ENCODE measurements around the gene CFAP70.

Gene CFAP70

DNA sequence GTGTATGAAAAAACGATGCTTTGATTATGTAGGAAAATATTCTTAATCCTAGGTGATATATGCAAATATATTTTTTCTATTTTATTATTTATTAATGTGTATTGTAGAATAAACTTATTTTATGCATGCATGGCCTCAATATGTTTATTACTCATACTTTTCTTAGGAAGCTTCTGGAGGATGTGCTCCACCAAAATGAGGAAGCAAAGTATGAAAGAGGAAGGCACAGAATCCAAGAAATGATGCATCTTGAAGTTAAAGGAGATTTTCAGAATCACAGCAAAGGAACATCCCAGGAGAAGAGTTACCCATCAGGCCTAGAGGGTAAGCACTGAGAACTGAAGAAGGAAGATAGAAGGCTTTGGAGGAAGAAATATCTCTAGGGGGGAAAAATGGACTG is 71.2 kb downstream of the CFAP70 start:
- TF ChIP-seq, protein P1, sequence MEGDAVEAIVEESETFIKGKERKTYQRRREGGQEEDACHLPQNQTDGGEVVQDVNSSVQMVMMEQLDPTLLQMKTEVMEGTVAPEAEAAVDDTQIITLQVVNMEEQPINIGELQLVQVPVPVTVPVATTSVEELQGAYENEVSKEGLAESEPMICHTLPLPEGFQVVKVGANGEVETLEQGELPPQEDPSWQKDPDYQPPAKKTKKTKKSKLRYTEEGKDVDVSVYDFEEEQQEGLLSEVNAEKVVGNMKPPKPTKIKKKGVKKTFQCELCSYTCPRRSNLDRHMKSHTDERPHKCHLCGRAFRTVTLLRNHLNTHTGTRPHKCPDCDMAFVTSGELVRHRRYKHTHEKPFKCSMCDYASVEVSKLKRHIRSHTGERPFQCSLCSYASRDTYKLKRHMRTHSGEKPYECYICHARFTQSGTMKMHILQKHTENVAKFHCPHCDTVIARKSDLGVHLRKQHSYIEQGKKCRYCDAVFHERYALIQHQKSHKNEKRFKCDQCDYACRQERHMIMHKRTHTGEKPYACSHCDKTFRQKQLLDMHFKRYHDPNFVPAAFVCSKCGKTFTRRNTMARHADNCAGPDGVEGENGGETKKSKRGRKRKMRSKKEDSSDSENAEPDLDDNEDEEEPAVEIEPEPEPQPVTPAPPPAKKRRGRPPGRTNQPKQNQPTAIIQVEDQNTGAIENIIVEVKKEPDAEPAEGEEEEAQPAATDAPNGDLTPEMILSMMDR (IDR thresholded peaks at IDR 0.05; ENCODE audit: control insufficient read depth, insufficient read depth, low read depth, low read length, missing control alignments) = no peak
- DNase-seq (ENCODE audit: low read depth) = no peak

DNA sequence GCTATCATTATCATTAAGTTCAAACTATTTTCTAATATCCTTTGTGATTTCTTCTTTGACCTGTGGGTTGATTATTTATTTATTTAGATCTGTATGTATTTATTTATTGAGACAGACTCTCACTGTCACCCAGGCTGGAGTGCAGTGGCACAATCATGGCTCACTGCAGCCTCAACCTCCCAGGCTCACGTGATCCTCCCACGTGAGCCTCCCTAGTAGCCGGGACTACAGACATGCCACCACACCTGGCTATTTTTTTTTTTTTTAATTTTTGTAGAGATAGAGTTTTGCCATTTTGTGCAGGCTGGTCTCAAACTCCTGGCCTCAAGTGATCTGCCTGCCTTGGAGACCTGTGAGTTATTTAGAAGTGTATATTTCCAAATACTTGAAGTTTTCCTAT is 77.6 kb downstream of the CFAP70 start:
- no peak for DNase-seq (ENCODE audit: low read depth)
- H3K4me3 ChIP-seq (ENCODE audit: control insufficient read depth, low read depth, low read length) = no peak overlapping the region
- TF ChIP-seq, protein P1 (IDR thresholded peaks at IDR 0.05; ENCODE audit: control insufficient read depth, insufficient read depth, low read depth, low read length, missing control alignments) = no peak

More for the DNA sequence above, 71.2 kb downstream of the CFAP70 start:
- no peak overlapping the region for H3K4me3 ChIP-seq (ENCODE audit: control insufficient read depth, low read depth, low read length)

DNA sequence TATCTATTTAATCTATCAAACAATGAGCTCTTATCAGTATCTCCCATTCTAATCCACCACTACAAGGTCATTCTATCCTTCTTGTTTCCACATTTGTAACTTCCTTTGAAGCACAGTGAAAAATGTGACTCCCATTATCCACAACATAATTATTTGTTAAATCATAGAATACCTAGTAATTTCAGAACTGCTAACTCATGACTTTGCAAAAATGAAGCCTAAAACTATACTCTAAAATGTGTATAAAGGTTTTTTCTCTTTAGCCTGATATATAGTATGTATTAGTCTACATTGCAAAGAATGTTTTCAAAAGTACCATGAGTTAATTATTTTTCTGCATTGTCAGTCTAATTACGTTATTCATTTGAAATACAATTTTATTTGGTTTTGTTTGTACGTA is 94.2 kb downstream of the CFAP70 start:
- DNase-seq (ENCODE audit: low read depth) = no peak
- TF ChIP-seq, protein P1 (IDR thresholded peaks at IDR 0.05; ENCODE audit: control insufficient read depth, insufficient read depth, low read depth, low read length, missing control alignments) = no peak
- no peak overlapping the region for H3K4me3 ChIP-seq (ENCODE audit: control insufficient read depth, low read depth, low read length)

DNA sequence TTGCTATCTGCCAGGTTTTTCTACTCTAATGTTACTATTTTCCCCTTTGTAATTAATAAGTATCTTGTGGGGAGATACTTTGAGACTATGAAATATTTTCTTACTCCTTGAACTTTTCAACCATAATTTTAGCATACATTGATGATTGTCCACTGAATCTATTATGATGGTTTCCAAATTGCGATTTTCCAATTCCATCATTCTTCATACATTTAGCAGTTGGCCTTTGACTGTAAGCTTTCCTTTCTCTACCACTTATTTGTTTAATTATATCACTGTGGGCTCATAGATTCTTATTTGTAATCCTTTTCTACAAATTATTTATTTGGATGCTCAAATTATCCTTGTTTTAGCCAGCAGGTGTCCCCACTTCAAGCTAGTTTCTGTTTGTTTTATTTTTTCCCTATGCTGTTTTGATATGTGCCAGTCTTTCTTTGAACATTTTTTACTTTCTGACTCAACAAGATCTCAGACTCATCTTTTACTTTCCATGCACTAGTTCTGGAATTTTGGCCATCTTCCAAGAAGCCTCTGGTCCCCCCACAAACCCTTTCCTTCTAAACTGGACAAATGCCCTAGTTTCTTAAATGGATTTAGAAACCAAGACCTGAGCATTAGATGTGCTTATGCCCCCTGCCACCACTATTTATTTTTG is 94.8 kb downstream of the CFAP70 start:
- TF ChIP-seq, protein P1 (IDR thresholded peaks at IDR 0.05; ENCODE audit: control insufficient read depth, insufficient read depth, low read depth, low read length, missing control alignments) = peak; percentile 54
- peak; percentile 13 for DNase-seq (ENCODE audit: low read depth)
- no peak overlapping the region for H3K4me3 ChIP-seq (ENCODE audit: control insufficient read depth, low read depth, low read length)

DNA sequence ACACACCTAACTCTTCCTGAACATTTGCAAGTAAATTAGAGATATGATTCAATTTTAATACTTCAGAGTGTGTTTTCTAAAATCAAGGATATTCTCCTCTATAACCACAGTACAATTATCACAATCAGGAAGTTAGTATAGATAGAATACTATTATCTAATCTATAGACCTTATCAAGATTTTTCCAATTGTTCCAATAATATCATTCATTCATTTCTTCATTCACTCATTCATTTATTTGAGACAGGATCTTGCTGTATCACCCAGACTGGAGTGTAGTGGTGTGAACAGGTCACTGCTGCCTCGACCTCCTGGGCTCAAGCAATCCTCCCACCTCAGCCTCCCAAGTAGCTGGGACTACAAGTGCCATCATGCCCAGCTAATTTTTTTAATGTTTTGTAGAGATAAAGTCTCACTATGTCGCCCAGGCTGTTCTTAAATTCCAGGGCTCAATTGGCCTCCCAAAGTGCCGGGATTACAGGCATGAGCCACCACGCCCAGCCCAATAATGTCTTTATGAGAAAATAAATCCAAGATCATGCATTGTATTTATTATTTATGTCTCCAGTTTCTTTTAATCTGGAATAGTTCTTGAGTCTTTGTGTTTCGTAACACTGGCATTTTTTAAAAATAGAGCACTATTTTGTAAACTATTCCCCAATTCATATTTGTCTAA is 95.6 kb downstream of the CFAP70 start:
- no peak overlapping the region for H3K4me3 ChIP-seq (ENCODE audit: control insufficient read depth, low read depth, low read length)
- TF ChIP-seq, protein P1 (IDR thresholded peaks at IDR 0.05; ENCODE audit: control insufficient read depth, insufficient read depth, low read depth, low read length, missing control alignments) = no peak
- DNase-seq (ENCODE audit: low read depth) = no peak

DNA sequence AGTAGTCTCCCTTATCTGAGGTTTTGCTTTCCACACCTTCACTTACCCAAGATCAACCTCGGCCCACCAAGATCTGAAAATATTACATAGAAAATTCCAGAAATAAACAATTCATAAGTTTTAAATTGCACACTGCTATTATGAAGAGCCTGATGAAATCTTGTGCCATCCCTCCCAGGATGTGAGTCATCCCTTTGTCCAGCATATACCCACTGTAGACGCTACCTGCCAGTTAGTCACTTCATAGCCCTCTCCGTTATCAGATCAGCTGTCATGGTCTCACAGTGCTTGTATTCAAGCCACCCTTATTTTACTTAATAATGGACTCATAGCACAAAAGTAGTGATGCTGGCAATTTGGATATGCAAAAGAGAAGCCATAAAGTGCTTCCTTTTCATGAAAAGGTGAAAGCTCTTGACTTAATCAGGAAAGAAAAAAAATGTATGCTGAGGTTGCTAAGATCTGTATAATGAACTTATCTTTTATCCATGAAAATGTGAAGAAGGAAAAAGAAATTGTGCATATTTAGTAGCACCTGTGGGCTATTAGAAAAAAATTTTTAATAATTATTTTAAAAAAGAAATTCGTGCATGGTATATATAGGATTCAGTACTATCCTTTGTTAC is 96.4 kb downstream of the CFAP70 start:
- TF ChIP-seq, protein P1 (IDR thresholded peaks at IDR 0.05; ENCODE audit: control insufficient read depth, insufficient read depth, low read depth, low read length, missing control alignments) = no peak
- peak; percentile 85 for DNase-seq (ENCODE audit: low read depth)
- no peak overlapping the region for H3K4me3 ChIP-seq (ENCODE audit: control insufficient read depth, low read depth, low read length)
